IMR-90 (cell line): ENCODE data around the gene ARL8B. TPM values are rescaled to one million over a fixed set of nuclear protein-coding genes. Genes with fewer than 3 reads are reported as not detected.

ENCODE experiments used
- ATAC-seq: fragments of 200-7000 bp; cut with Tn5 transposase; 2 replicates; pipeline ENCODE4 v1.9.1; 2020; ENCODE audit warnings: low read depth, mild to moderate bottlenecking, moderate library complexity
- BruUV-seq: library from RNA; stranded (reverse); fragments of 400-500 nt; replicated peaks from 2 replicates; lab custom pipeline; 2021; lab: Mats Ljungman, UMichigan
- CTCF ChIA-PET: fragments of 300-600 bp; formaldehyde crosslinking; extraction: SDS; loops from one replicate; lab custom pipeline; 2021; ENCODE audit warnings: antibody characterized with exemption; lab: Yijun Ruan, JAX
- POLR2A ChIA-PET: fragments of 300-600 bp; sonication (Branson Sonifier 250); formaldehyde crosslinking; loops from one replicate; lab custom pipeline; 2022; ENCODE audit warnings: antibody characterized with exemption; ENCODE audit not compliant: unreplicated experiment; lab: Charles Lee
- DNase-seq: peaks from one replicate; pipeline ENCODE4 v3.0.0; 2013
- H2AFZ ChIP-seq: replicated peaks from 2 replicates; pipeline ENCODE3; 2013; ENCODE audit warnings: low read length, mild to moderate bottlenecking; ENCODE audit not compliant: poor library complexity
- H2AK5ac ChIP-seq: 2 replicates; pipeline ENCODE4 v1.6.1; 2013; ENCODE audit warnings: low read depth, low read length, inconsistent platforms
- H2AK9ac ChIP-seq: replicated peaks from 2 replicates; pipeline ENCODE3; 2013; ENCODE audit warnings: mild to moderate bottlenecking, low read depth, low read length, moderate library complexity; ENCODE audit not compliant: poor library complexity
- H2BK120ac ChIP-seq: 2 replicates; pipeline ENCODE4 v1.6.1; 2013; ENCODE audit warnings: low read depth, low read length, inconsistent platforms
- H2BK15ac ChIP-seq: 3 replicates; pipeline ENCODE4 v1.6.1; 2013; ENCODE audit warnings: low read depth, low read length, inconsistent platforms
- H2BK20ac ChIP-seq: 2 replicates; pipeline ENCODE4 v1.6.1; 2013; ENCODE audit warnings: low read depth, mild to moderate bottlenecking, inconsistent platforms, low read length, moderate library complexity
- H2BK5ac ChIP-seq: 2 replicates; pipeline ENCODE4 v1.6.1; 2013; ENCODE audit warnings: mild to moderate bottlenecking, low read depth, low read length, inconsistent platforms; ENCODE audit not compliant: poor library complexity, severe bottlenecking
- H3K14ac ChIP-seq: replicated peaks from 2 replicates; pipeline ENCODE4 v1.6.1; 2013; ENCODE audit warnings: low read depth, low read length, inconsistent platforms
- H3K18ac ChIP-seq: 2 replicates; pipeline ENCODE4 v1.6.1; 2013; ENCODE audit warnings: low read depth, low read length, control low read depth
- H3K23ac ChIP-seq: 2 replicates; pipeline ENCODE4 v1.6.1; 2013; ENCODE audit warnings: low read depth, low read length, inconsistent platforms
- H3K27ac ChIP-seq: 2 replicates; pipeline ENCODE4 v1.5.1; 2013; ENCODE audit warnings: mild to moderate bottlenecking, control low read depth, low read length; ENCODE audit not compliant: insufficient read depth
- H3K27me3 ChIP-seq: 2 replicates; pipeline ENCODE4 v1.6.1; 2013; ENCODE audit warnings: low read length; ENCODE audit not compliant: control insufficient read depth, insufficient read depth
- H3K36me3 ChIP-seq: 2 replicates; pipeline ENCODE4 v1.6.1; 2013; ENCODE audit warnings: low read length, mixed read lengths; ENCODE audit not compliant: control insufficient read depth, insufficient read depth
- H3K4ac ChIP-seq: 2 replicates; pipeline ENCODE4 v1.6.1; 2013; ENCODE audit warnings: low read depth, low read length, inconsistent platforms
- H3K4me1 ChIP-seq: 2 replicates; pipeline ENCODE4 v1.6.1; 2013; ENCODE audit warnings: low read length, mixed read lengths; ENCODE audit not compliant: control insufficient read depth, insufficient read depth
- H3K4me2 ChIP-seq: 2 replicates; pipeline ENCODE4 v1.6.1; 2013; ENCODE audit warnings: low read depth, mild to moderate bottlenecking, control low read depth, low read length, moderate library complexity
- H3K4me3 ChIP-seq: 2 replicates; pipeline ENCODE4 v1.5.1; 2013; ENCODE audit warnings: low read depth, mild to moderate bottlenecking, control low read depth, low read length, moderate library complexity; ENCODE audit not compliant: insufficient read depth
- H3K56ac ChIP-seq: 2 replicates; pipeline ENCODE4 v1.6.1; 2013; ENCODE audit warnings: low read length, inconsistent platforms; ENCODE audit not compliant: insufficient read depth; ENCODE audit errors: extremely low read depth
- H3K79me1 ChIP-seq, 2 experiments: 2 replicates each; pipeline ENCODE4 v1.6.1; 2013; ENCODE audit warnings: low read length in 2 of 2, inconsistent platforms in 1 of 2, low read depth in 1 of 2
- H3K9ac ChIP-seq: 2 replicates; pipeline ENCODE4 v1.6.1; 2013; ENCODE audit warnings: low read depth, low read length, control low read depth
- H3K9me1 ChIP-seq: 2 replicates; pipeline ENCODE4 v1.6.1; 2013; ENCODE audit warnings: low read length, inconsistent platforms; ENCODE audit not compliant: insufficient read depth
- H3K9me3 ChIP-seq: 2 replicates; pipeline ENCODE4 v1.6.1; 2013; ENCODE audit warnings: low read length; ENCODE audit not compliant: control insufficient read depth, insufficient read depth
- H4K20me1 ChIP-seq: 2 replicates; pipeline ENCODE4 v1.6.1; 2013; ENCODE audit warnings: low read length, inconsistent platforms; ENCODE audit not compliant: insufficient read depth
- H4K5ac ChIP-seq: 2 replicates; pipeline ENCODE4 v1.6.1; 2013; ENCODE audit warnings: mild to moderate bottlenecking, low read depth, low read length, control low read depth
- H4K8ac ChIP-seq, 2 experiments: 2 replicates each; pipeline ENCODE4 v1.6.1; 2013; ENCODE audit warnings: low read depth in 2 of 2, low read length in 2 of 2, control low read depth in 1 of 2, inconsistent platforms in 1 of 2
- H4K91ac ChIP-seq: 2 replicates; pipeline ENCODE4 v1.6.1; 2013; ENCODE audit warnings: low read depth, low read length, inconsistent platforms; ENCODE audit not compliant: insufficient read depth
- CEBPB ChIP-seq: IDR thresholded peaks from 2 replicates; pipeline ENCODE4 v1.6.1; 2012; ENCODE audit warnings: low read depth, low read length, improper control_type of control experiment
- CTCF ChIP-seq: conservative IDR thresholded peaks from 2 replicates; pipeline ENCODE4 v1.5.1; 2012; ENCODE audit warnings: mild to moderate bottlenecking, low read depth, low read length, improper control_type of control experiment
- WGBS, 2 experiments: methylation state at CpG; one replicate each; pipeline versions ENCODE4 v1.1.5 to v1.1.7; 2013; ENCODE audit warnings: missing lambda C conversion rate in 2 of 2; ENCODE audit not compliant: insufficient read length in 1 of 2; ENCODE audit errors: extremely low coverage in 2 of 2; 5-methylcytosine and 5-hydroxymethylcytosine counted together
- dilution Hi-C: fragments of 300-500 bp; cut with HindIII; formaldehyde crosslinking; loops from one replicate; pipeline ENCODE4 v1.14.3; 2018; ENCODE audit warnings: low sequenced_read_pairs; ENCODE audit not compliant: unreplicated experiment
- in situ Hi-C: fragments of 300-500 bp; cut with MboI; formaldehyde crosslinking; loops from 3 replicates; pipeline ENCODE4 v1.14.3; 2019; ENCODE audit warnings: low sequenced_read_pairs, inconsistent platforms, mixed read lengths
- intact Hi-C: fragments of 100-400 bp; cut with micrococcal nuclease; formaldehyde crosslinking; loops from 2 replicates; pipeline ENCODE4 v1.10.0; 2022
- polyA plus RNA-seq, 3 experiments: library from polyadenylated mRNA; depleted of rRNA; stranded (reverse); fragments of >200 nt; gene quantifications; 2 replicates each; pipeline ENCODE4 v1.2.3, GENCODE V29; 2012; ENCODE audit warnings: low replicate concordance in 1 of 3
- total RNA-seq: library from RNA; depleted of rRNA; stranded (reverse); fragments of >200 nt; gene quantifications from 2 replicates; pipeline ENCODE4 v1.2.3, GENCODE V29; 2012

Gene ARL8B
- total and polyA plus RNA-seq, 2 of the 4 experiments (the other 2 are of a cell fraction), result 32.3 to 47.0 TPM

DNA sequence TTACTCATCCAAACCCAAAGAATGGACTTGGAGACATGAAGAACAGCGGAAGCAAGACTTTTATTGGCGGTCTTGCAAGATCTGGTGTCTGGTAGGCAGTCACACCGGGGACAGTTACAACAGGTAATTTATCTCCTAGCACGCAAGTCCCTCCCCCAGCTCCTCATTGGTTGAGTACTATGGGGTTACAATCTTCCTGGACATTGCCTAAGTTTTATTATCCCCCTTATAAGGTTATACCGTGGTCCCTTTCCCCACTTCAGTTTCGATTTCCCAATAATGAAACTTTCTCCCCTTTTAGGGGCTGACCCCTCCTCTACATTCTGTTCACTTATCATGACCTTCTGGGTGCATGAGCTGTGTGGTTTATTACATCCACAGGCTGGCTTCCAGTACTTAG, 18.7 kb downstream of the ARL8B start:
- ChIA-PET CTCF (no interaction called here), POLR2A (no interaction called here)
- H2BK5ac ChIP-seq, result no peak overlapping the region
- no peak overlapping the region for H2AFZ ChIP-seq
- no peak overlapping the region for H4K8ac ChIP-seq
- peaks cover 2% of the 10 kb centered on the region; the same call in 1 of the 2 replicates for H3K9me3 ChIP-seq
- H3K14ac ChIP-seq, result no peak overlapping the region
- no peak overlapping the region for H2AK9ac ChIP-seq
- peaks cover 8% of the 10 kb centered on the region; the same call in 1 of the 2 replicates for H3K4me1 ChIP-seq
- H3K4me3 ChIP-seq, result no peak overlapping the region
- no peaks in the 10 kb centered on the region for H3K27me3 ChIP-seq
- no peak overlapping the region for H3K23ac ChIP-seq
- no peak overlapping the region for H4K5ac ChIP-seq
- no peaks in the 10 kb centered on the region for H3K36me3 ChIP-seq
- H3K4me2 ChIP-seq, result no peak overlapping the region
- no peak overlapping the region for H3K56ac ChIP-seq
- no peak overlapping the region for H3K18ac ChIP-seq
- no peak overlapping the region for H2BK20ac ChIP-seq
- no CpG with 5 or more reads among the region's 6 CpGs for WGBS, 2 experiments
- no peak overlapping the region for H2BK120ac ChIP-seq
- no peak overlapping the region for H2AK5ac ChIP-seq
- H3K79me1 ChIP-seq, result peaks cover 42 to 83% of the 10 kb centered on the region in 2 experiments
- no peak overlapping the region for H3K9ac ChIP-seq
- no peak overlapping the region for H3K27ac ChIP-seq
- no peak overlapping the region for H4K91ac ChIP-seq
- no TSS peak for BruUV-seq
- H3K4ac ChIP-seq, result no peak overlapping the region
- in situ Hi-C loops, result no loop called here
- intact Hi-C loops, result no loop called here
- ATAC-seq (no peak), DNase-seq (no peak)
- peaks cover 75% of the 10 kb centered on the region for H4K20me1 ChIP-seq
- peaks cover 8% of the 10 kb centered on the region for H3K9me1 ChIP-seq
- no peak for TF ChIP-seq CEBPB
- TF ChIP-seq CTCF, result no peak
- dilution Hi-C loops, result no loop called here
- H2BK15ac ChIP-seq, result no peak overlapping the region
